Measurements from ENCODE around the gene PTGES2. TPM values are rescaled to one million over a fixed set of nuclear protein-coding genes. Genes with fewer than 3 reads are reported as not detected.

Gene PTGES2
- total RNA-seq, 1 experiment from 2014 or later: 76.8 TPM

DNA sequence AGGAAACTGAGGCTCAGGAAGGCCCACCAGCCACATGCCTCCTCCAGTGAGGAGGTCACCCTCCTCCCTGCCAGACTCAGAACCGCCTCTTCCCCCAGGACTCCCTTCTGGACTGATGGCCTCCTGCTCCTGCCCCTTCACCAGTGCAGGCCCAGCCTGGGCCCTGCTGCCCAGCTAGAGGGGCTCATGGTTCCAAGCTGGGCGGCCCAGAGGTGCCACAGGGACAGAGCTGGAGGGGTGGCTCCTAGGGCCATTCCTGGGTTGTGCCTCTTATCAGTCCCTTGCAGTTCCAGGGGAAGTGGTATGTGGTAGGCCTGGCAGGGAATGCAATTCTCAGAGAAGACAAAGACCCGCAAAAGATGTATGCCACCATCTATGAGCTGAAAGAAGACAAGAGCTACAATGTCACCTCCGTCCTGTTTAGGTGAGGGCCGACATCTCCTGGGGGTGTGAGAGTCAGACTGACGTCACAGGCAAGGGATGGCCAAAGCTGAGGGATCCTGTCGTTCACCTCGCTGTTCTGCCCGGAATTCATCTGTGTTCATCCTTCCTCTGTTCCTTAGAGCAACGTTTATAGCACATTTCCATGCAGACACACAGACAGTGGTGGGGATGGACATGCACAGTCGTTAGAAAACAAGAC, 22.5 kb upstream of the PTGES2 start:
- ChIA-PET CTCF (no interaction called here), POLR2A (no interaction called here)
- Histone ChIP-seq H3K27ac (ENCODE audit: low read length) (no peak overlapping the region), H3K4me1 (ENCODE audit: control insufficient read depth, insufficient read depth, low read length) (peaks cover 5% of the 10 kb centered on the region), H3K4me3 (ENCODE audit: low read depth in 2 of 2, low read length in 2 of 2) (no peak overlapping the region), H3K9me3 (ENCODE audit: control insufficient read depth, insufficient read depth, low read depth, low read length) (no peaks in the 10 kb centered on the region), H3K36me3 (ENCODE audit: control insufficient read depth, insufficient read depth, low read length) (no peaks in the 10 kb centered on the region), H3K27me3 (ENCODE audit: control insufficient read depth, insufficient read depth, low read length) (no peaks in the 10 kb centered on the region)
- BruUV-seq (replicated peaks): no TSS peak
- DNase-seq (ENCODE audit: low read depth, low spot score) (no peak), ATAC-seq (no peak)
- intact Hi-C loops (cut with micrococcal nuclease; ENCODE audit: unreplicated experiment): no loop called here
- TF ChIP-seq SIN3A (IDR thresholded peaks at IDR 0.05; ENCODE audit: borderline replicate concordance, insufficient read depth, low read depth, low read length): no peak
- TF ChIP-seq, protein P1, sequence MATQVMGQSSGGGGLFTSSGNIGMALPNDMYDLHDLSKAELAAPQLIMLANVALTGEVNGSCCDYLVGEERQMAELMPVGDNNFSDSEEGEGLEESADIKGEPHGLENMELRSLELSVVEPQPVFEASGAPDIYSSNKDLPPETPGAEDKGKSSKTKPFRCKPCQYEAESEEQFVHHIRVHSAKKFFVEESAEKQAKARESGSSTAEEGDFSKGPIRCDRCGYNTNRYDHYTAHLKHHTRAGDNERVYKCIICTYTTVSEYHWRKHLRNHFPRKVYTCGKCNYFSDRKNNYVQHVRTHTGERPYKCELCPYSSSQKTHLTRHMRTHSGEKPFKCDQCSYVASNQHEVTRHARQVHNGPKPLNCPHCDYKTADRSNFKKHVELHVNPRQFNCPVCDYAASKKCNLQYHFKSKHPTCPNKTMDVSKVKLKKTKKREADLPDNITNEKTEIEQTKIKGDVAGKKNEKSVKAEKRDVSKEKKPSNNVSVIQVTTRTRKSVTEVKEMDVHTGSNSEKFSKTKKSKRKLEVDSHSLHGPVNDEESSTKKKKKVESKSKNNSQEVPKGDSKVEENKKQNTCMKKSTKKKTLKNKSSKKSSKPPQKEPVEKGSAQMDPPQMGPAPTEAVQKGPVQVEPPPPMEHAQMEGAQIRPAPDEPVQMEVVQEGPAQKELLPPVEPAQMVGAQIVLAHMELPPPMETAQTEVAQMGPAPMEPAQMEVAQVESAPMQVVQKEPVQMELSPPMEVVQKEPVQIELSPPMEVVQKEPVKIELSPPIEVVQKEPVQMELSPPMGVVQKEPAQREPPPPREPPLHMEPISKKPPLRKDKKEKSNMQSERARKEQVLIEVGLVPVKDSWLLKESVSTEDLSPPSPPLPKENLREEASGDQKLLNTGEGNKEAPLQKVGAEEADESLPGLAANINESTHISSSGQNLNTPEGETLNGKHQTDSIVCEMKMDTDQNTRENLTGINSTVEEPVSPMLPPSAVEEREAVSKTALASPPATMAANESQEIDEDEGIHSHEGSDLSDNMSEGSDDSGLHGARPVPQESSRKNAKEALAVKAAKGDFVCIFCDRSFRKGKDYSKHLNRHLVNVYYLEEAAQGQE (IDR thresholded peaks at IDR 0.05; ENCODE audit: insufficient read depth in 1 of 2, low read depth in 2 of 2, low read length in 1 of 2): no peak
- no peak for TF ChIP-seq TCF7L2 (IDR thresholded peaks at IDR 0.05; ENCODE audit: low read depth, low read length)
- TF ChIP-seq, protein P2, sequence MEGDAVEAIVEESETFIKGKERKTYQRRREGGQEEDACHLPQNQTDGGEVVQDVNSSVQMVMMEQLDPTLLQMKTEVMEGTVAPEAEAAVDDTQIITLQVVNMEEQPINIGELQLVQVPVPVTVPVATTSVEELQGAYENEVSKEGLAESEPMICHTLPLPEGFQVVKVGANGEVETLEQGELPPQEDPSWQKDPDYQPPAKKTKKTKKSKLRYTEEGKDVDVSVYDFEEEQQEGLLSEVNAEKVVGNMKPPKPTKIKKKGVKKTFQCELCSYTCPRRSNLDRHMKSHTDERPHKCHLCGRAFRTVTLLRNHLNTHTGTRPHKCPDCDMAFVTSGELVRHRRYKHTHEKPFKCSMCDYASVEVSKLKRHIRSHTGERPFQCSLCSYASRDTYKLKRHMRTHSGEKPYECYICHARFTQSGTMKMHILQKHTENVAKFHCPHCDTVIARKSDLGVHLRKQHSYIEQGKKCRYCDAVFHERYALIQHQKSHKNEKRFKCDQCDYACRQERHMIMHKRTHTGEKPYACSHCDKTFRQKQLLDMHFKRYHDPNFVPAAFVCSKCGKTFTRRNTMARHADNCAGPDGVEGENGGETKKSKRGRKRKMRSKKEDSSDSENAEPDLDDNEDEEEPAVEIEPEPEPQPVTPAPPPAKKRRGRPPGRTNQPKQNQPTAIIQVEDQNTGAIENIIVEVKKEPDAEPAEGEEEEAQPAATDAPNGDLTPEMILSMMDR (IDR thresholded peaks at IDR 0.05): no peak
- in situ Hi-C loops (cut with HindIII; ENCODE audit: low pct_unique_long_range_greater_than_20kb, low sequenced_read_pairs): no loop called here

DNA sequence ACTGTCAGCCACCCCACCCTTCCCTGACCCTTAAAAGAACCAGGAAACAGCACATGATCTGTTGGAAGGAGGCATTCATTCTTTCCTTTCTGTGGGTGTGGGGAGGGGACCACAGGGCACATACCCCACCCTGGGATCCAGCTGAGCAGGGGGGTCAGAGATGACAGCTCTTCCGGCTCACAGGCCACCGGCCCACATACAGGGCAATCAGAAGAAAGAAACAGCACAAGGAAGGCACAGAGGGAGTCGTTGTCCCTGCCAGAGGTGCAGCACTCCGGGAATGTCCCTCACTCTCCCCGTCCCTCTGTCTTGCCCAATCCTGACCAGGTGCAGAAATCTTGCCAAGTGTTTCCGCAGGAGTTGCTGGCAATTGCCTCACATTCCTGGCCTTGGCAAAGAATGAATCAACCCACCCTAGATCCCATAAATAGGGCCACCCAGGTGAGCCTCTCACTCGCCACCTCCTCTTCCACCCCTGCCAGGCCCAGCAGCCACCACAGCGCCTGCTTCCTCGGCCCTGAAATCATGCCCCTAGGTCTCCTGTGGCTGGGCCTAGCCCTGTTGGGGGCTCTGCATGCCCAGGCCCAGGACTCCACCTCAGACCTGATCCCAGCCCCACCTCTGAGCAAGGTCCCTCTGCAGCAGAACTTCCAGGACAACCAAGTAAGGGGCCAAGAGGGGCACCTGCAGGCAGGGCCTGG, 21.6 kb upstream of the PTGES2 start, which contains the start of gene LCN2:
TSS of gene LCN2 (plus strand) at position 453 of the 701 bp plus-strand sequence. CDS start at position 526, 73 bp downstream.
- no peak for TF ChIP-seq SIN3A (IDR thresholded peaks at IDR 0.05; ENCODE audit: borderline replicate concordance, insufficient read depth, low read depth, low read length)
- TF ChIP-seq, protein P2 (IDR thresholded peaks at IDR 0.05): no peak
- TF ChIP-seq TCF7L2 (IDR thresholded peaks at IDR 0.05; ENCODE audit: low read depth, low read length): no peak
- TF ChIP-seq POLR2AphosphoS5 (IDR thresholded peaks at IDR 0.05; ENCODE audit: low read depth, low read length): no peak
- TF ChIP-seq, protein P1 (IDR thresholded peaks at IDR 0.05; ENCODE audit: insufficient read depth in 1 of 2, low read depth in 2 of 2, low read length in 1 of 2): no peak
- intact Hi-C loops (cut with micrococcal nuclease; ENCODE audit: unreplicated experiment): no loop called here
- Histone ChIP-seq H3K4me3 (ENCODE audit: low read depth in 2 of 2, low read length in 2 of 2) (no peak within 1 kb of the TSS), H3K9me3 (ENCODE audit: control insufficient read depth, insufficient read depth, low read depth, low read length) (no peaks in the 10 kb centered on the region), H3K4me1 (ENCODE audit: control insufficient read depth, insufficient read depth, low read length) (peaks cover 5% of the 10 kb centered on the region), H3K27ac (ENCODE audit: low read length) (no peak within 1 kb of the TSS), H3K36me3 (ENCODE audit: control insufficient read depth, insufficient read depth, low read length) (no peaks in the 10 kb centered on the region), H3K27me3 (ENCODE audit: control insufficient read depth, insufficient read depth, low read length) (no peaks in the 10 kb centered on the region)
- BruUV-seq (replicated peaks): no TSS peak
- POLR2A ChIA-PET: no interaction called here
- DNase-seq (ENCODE audit: low read depth, low spot score) (no peak), ATAC-seq (no peak)
- in situ Hi-C loops (cut with HindIII; ENCODE audit: low pct_unique_long_range_greater_than_20kb, low sequenced_read_pairs): no loop called here
- CTCF ChIA-PET: no interaction called here
